ENCODE data around the gene CTH. TPM values are rescaled to one million over a fixed set of nuclear protein-coding genes. Genes with fewer than 3 reads are reported as not detected.
"Not testable (repeated sequence)": the region's sequence is repeated elsewhere in the genome, so short reads cannot be mapped to it uniquely, and the experiment has no call there.

The CTH gene
- total RNA-seq (3.6 and 9.7 TPM in 2 replicates), polyA plus RNA-seq (2.6 and 4.9 TPM in 2 replicates), polyA minus RNA-seq (ENCODE audit: low replicate concordance) (0.79 and 1.1 TPM in 2 replicates)
- polyA plus RNA-seq (2012), result 1.3 and 2.5 TPM in 2 replicates

DNA sequence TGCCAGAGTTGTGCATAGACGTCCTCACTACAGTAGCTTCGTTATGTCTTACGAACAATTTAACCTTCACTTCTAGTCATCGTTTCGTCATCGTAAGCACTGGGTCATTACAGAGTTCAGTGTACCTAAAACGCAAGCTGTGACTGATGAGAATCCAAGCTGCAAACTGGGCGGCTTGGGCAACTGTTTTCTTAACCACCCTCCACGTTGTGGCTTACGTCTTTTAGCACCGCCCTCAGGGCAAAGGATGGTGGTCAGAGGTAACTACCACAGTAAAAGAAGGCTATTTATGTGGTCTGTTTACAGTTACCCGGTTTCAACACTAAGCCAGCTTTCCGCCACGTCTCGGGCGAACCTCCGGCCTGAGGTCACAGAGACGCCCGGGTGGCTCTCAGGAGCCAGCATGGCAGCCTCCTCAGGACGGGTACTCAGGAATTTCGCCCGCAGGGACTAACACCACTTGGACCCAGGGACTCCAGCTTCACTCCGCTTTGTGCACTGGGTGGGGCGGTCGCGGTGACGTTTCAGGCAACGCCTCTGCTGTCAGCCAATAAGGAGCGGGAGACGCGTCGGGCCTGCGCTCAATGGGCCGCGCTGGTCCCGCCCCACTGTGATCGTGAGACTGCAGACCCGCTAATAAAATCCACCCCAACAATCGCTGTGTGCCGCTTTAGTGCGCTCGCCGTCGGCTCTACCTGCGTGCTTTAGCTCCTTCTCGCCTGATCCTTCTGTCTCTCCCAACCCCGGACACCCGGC is at the start of gene CTH:
Gene CTH, plus strand, starts transcription at position 665 of the 756 bp plus-strand sequence. CDS start 148 bp downstream, outside the sequence.
- no peak for TF ChIP-seq EZH2 (IDR thresholded peaks at IDR 0.05; ENCODE audit: low read length, missing control alignments)
- TF ChIP-seq, protein P1, sequence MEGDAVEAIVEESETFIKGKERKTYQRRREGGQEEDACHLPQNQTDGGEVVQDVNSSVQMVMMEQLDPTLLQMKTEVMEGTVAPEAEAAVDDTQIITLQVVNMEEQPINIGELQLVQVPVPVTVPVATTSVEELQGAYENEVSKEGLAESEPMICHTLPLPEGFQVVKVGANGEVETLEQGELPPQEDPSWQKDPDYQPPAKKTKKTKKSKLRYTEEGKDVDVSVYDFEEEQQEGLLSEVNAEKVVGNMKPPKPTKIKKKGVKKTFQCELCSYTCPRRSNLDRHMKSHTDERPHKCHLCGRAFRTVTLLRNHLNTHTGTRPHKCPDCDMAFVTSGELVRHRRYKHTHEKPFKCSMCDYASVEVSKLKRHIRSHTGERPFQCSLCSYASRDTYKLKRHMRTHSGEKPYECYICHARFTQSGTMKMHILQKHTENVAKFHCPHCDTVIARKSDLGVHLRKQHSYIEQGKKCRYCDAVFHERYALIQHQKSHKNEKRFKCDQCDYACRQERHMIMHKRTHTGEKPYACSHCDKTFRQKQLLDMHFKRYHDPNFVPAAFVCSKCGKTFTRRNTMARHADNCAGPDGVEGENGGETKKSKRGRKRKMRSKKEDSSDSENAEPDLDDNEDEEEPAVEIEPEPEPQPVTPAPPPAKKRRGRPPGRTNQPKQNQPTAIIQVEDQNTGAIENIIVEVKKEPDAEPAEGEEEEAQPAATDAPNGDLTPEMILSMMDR (conservative IDR thresholded peaks at IDR 0.05 in 1 of 2, IDR thresholded peaks at IDR 0.05 in 1 of 2; ENCODE audit: low read depth in 1 of 2, low read length in 2 of 2), result no peak
- peak within 1 kb of the TSS; percentile 91 for H3K9ac ChIP-seq (ENCODE audit: insufficient read depth, low read length)
- no peaks in the 10 kb centered on the region for H3K79me2 ChIP-seq (ENCODE audit: control insufficient read depth, insufficient read depth, low read length)
- peak within 1 kb of the TSS; percentile 61 to 98 (median 84) for H3K4me3 ChIP-seq (replicated peaks in 1 of 4; ENCODE audit: control extremely low read depth in 1 of 4, insufficient read depth in 1 of 4, low read depth in 3 of 4, low read length in 4 of 4)
- peak within 1 kb of the TSS; percentile 94 for H3K4me2 ChIP-seq (ENCODE audit: extremely low read depth, insufficient read depth, low read length)
- H3K27ac ChIP-seq (ENCODE audit: insufficient read depth, low read length), result peak within 1 kb of the TSS; percentile 99
- DNase-seq (ENCODE audit: low read depth in 2 of 2), result peak; percentile 97
- H3K4me1 ChIP-seq (ENCODE audit: control insufficient read depth, extremely low read depth, insufficient read depth, low read length), result peaks cover 3% of the 10 kb centered on the region
- no peaks in the 10 kb centered on the region for H3K9me3 ChIP-seq (ENCODE audit: control insufficient read depth, insufficient read depth, low read depth, low read length)
- H2AFZ ChIP-seq (ENCODE audit: low read length), result peak within 1 kb of the TSS; percentile 97
- H3K36me3 ChIP-seq (ENCODE audit: control insufficient read depth, insufficient read depth, low read length), result no peaks in the 10 kb centered on the region
- H3K27me3 ChIP-seq (ENCODE audit: control insufficient read depth, insufficient read depth, low read length), result no peaks in the 10 kb centered on the region
- H4K20me1 ChIP-seq (ENCODE audit: control insufficient read depth, extremely low read depth, insufficient read depth, low read length), result no peaks in the 10 kb centered on the region

DNA sequence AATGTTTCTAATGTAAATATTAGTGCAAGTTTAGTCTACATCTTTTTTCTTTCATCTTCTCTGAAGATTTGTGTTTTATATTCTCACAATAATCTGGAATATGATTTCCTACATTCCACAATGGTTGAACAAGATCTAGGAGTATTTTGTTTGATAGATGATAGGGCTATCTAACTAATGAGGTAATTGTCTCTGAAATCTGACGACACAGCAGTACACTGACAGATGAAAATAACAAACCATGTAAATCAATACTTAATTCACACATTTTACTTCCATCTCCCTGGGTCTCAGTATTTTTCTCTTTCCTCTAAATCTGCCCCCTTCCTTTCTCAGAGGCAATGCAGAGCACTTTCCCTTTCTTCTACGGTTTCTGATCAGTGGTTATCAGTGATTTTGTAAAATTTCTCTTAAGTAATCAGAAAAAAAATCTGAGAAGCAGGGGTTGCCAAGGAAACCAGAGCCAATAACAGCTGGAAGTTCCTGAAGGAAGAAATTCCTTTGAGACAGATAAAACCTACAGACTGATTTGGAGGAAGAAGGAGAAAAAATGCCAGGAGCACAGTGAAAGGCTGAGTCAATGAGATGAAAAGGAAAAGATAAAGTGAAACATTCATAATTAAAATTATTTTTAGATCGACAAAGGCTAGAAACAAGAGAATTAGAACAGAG is 49.2 kb upstream of the CTH start:
- Histone ChIP-seq H3K4me3 (replicated peaks in 1 of 4; ENCODE audit: control extremely low read depth in 1 of 4, insufficient read depth in 1 of 4, low read depth in 3 of 4, low read length in 4 of 4) (no peak overlapping the region), H3K9me3 (ENCODE audit: control insufficient read depth, insufficient read depth, low read depth, low read length) (no peaks in the 10 kb centered on the region), H3K27me3 (ENCODE audit: control insufficient read depth, insufficient read depth, low read length) (no peaks in the 10 kb centered on the region), H4K20me1 (ENCODE audit: control insufficient read depth, extremely low read depth, insufficient read depth, low read length) (no peaks in the 10 kb centered on the region), H3K79me2 (ENCODE audit: control insufficient read depth, insufficient read depth, low read length) (no peaks in the 10 kb centered on the region), H2AFZ (ENCODE audit: low read length) (no peak overlapping the region), H3K27ac (ENCODE audit: insufficient read depth, low read length) (no peak overlapping the region), H3K4me1 (ENCODE audit: control insufficient read depth, extremely low read depth, insufficient read depth, low read length) (no peaks in the 10 kb centered on the region), H3K9ac (ENCODE audit: insufficient read depth, low read length) (no peak overlapping the region), H3K4me2 (ENCODE audit: extremely low read depth, insufficient read depth, low read length) (peak overlapping the region; percentile 8), H3K36me3 (ENCODE audit: control insufficient read depth, insufficient read depth, low read length) (no peaks in the 10 kb centered on the region)
- TF ChIP-seq, protein P1 (conservative IDR thresholded peaks at IDR 0.05 in 1 of 2, IDR thresholded peaks at IDR 0.05 in 1 of 2; ENCODE audit: low read depth in 1 of 2, low read length in 2 of 2), result no peak
- no peak for TF ChIP-seq EZH2 (IDR thresholded peaks at IDR 0.05; ENCODE audit: low read length, missing control alignments)
- peak; percentile 43 to 83 for DNase-seq (ENCODE audit: low read depth in 2 of 2)

DNA sequence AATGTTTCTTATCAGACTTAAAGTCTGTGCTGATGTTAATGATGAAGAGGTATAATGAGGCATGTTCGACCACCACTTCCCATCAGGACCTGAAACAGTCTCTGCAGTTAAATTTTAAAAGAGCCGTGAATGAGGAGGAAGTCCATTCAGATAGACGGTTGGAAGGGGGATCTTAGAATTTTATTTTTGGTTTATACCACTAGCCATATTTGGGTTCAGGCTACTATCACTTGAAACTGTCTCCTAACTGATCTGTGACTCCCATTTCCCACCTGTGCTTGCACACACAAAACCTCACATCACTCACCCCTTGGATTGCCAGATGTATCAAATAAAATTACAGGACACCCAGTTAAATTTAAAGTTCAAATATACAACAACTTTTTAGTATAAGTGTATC is 46.6 kb upstream of the CTH start:
- no peak overlapping the region for H2AFZ ChIP-seq (ENCODE audit: low read length)
- H3K9me3 ChIP-seq (ENCODE audit: control insufficient read depth, insufficient read depth, low read depth, low read length), result no peaks in the 10 kb centered on the region
- no peaks in the 10 kb centered on the region for H3K27me3 ChIP-seq (ENCODE audit: control insufficient read depth, insufficient read depth, low read length)
- H3K4me3 ChIP-seq (replicated peaks in 1 of 4; ENCODE audit: control extremely low read depth in 1 of 4, insufficient read depth in 1 of 4, low read depth in 3 of 4, low read length in 4 of 4), result no peak overlapping the region
- no peaks in the 10 kb centered on the region for H3K4me1 ChIP-seq (ENCODE audit: control insufficient read depth, extremely low read depth, insufficient read depth, low read length)
- H3K79me2 ChIP-seq (ENCODE audit: control insufficient read depth, insufficient read depth, low read length), result no peaks in the 10 kb centered on the region
- no peak overlapping the region for H3K9ac ChIP-seq (ENCODE audit: insufficient read depth, low read length)
- H3K36me3 ChIP-seq (ENCODE audit: control insufficient read depth, insufficient read depth, low read length), result no peaks in the 10 kb centered on the region
- no peak for DNase-seq (ENCODE audit: low read depth in 2 of 2)
- no peak overlapping the region for H3K4me2 ChIP-seq (ENCODE audit: extremely low read depth, insufficient read depth, low read length)
- no peak overlapping the region for H3K27ac ChIP-seq (ENCODE audit: insufficient read depth, low read length)
- no peaks in the 10 kb centered on the region for H4K20me1 ChIP-seq (ENCODE audit: control insufficient read depth, extremely low read depth, insufficient read depth, low read length)
- TF ChIP-seq, protein P1 (conservative IDR thresholded peaks at IDR 0.05 in 1 of 2, IDR thresholded peaks at IDR 0.05 in 1 of 2; ENCODE audit: low read depth in 1 of 2, low read length in 2 of 2), result no peak
- no peak for TF ChIP-seq EZH2 (IDR thresholded peaks at IDR 0.05; ENCODE audit: low read length, missing control alignments)

DNA sequence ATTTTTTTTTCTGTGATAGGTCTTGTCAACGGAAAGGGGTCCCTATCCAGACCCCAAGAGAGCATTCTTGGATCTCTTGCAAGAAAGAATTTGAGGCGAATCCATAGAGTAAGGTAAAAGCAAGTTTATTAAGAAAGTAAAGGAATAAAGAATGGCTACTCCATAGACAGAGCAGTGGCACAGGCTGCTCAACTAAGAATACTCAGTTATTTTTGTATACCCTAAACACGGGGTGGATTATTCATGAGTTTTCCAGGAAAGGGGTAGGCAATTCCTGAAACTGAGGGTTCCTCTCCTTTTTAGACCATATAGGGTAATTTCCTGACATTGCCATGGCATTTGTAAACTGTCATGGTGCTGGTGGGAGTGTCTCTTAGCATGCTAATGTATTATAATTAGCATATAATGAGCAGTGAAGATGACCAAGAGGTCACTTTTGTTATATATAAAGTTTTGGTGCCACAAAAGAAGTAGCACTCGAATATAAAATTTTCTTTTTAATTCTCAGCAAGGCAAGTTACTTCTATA is 44.6 kb upstream of the CTH start:
- H3K9me3 ChIP-seq (ENCODE audit: control insufficient read depth, insufficient read depth, low read depth, low read length); H4K20me1 ChIP-seq (ENCODE audit: control insufficient read depth, extremely low read depth, insufficient read depth, low read length); H3K27ac ChIP-seq (ENCODE audit: insufficient read depth, low read length); H3K9ac ChIP-seq (ENCODE audit: insufficient read depth, low read length); H3K4me1 ChIP-seq (ENCODE audit: control insufficient read depth, extremely low read depth, insufficient read depth, low read length); H3K4me2 ChIP-seq (ENCODE audit: extremely low read depth, insufficient read depth, low read length); DNase-seq (ENCODE audit: low read depth in 2 of 2); H3K4me3 ChIP-seq (replicated peaks in 1 of 4; ENCODE audit: control extremely low read depth in 1 of 4, insufficient read depth in 1 of 4, low read depth in 3 of 4, low read length in 4 of 4); H3K27me3 ChIP-seq (ENCODE audit: control insufficient read depth, insufficient read depth, low read length); H3K79me2 ChIP-seq (ENCODE audit: control insufficient read depth, insufficient read depth, low read length); H2AFZ ChIP-seq (ENCODE audit: low read length); H3K36me3 ChIP-seq (ENCODE audit: control insufficient read depth, insufficient read depth, low read length): not testable (repeated sequence)

Data from fibroblast of lung (primary cell).